AG04449 (cell line): ENCODE results near the gene SIPA1L3.

Experiments used
- CTCF ChIA-PET: fragments of 350-600 bp; formaldehyde crosslinking; extraction: SDS; loops from one replicate; lab custom pipeline; 2021; ENCODE audit warnings: antibody characterized with exemption; lab: Yijun Ruan, JAX
- POLR2A ChIA-PET: fragments of 400-600, 350-600 bp; formaldehyde crosslinking; extraction: SDS; loops from one replicate; lab custom pipeline; 2020; ENCODE audit warnings: antibody characterized with exemption, inconsistent platforms; lab: Yijun Ruan, JAX
- DNase-seq: peaks from one replicate; pipeline ENCODE4 v3.0.0-alpha.2; 2010; ENCODE audit warnings: low read depth, low spot score
- H3K4me3 ChIP-seq: 2 replicates; pipeline ENCODE4 v1.5.1; 2011; ENCODE audit warnings: low read depth, mild to moderate bottlenecking, control low read depth, low read length
- CTCF ChIP-seq: IDR thresholded peaks from one replicate; pipeline ENCODE4 v1.5.1; 2011; ENCODE audit warnings: mild to moderate bottlenecking, moderate library complexity, low read length, control low read depth, inconsistent platforms; ENCODE audit not compliant: insufficient read depth; ENCODE audit errors: missing control alignments

SIPA1L3 gene

GRCh38 chr19:38199340-38199739, 292.3 kb downstream of the SIPA1L3 start:
- no peak for TF ChIP-seq CTCF
- ChIA-PET POLR2A (no interaction called here), CTCF (interaction anchor here (1.7 to 2.1 kb wide), 2 partner anchors 28 to 297 kb away, joined by 5 to 7 read pairs; no protein-coding TSS in a partner anchor)
- no peak for DNase-seq
- no peak overlapping the region for H3K4me3 ChIP-seq

- no peak for DNase-seq
- POLR2A ChIA-PET: no interaction called here
- CTCF ChIA-PET: no interaction called here
Measured at GRCh38 chr19:38201731-38202130, 294.7 kb downstream of the SIPA1L3 start.

GRCh38 chr19:38202504-38202903, 295.5 kb downstream of the SIPA1L3 start:
- ChIA-PET POLR2A (no interaction called here), CTCF (interaction anchor here (1.8 kb wide), 1 partner anchor 300 kb away, joined by 4 read pairs; no protein-coding TSS in a partner anchor)
- H3K4me3 ChIP-seq: no peak overlapping the region
- no peak for TF ChIP-seq CTCF
- DNase-seq: no peak

More at GRCh38 chr19:38201731-38202130, 294.7 kb downstream of the SIPA1L3 start:
- no peak for TF ChIP-seq CTCF
- H3K4me3 ChIP-seq: no peak overlapping the region

- TF ChIP-seq CTCF: no peak
- DNase-seq: no peak
- ChIA-PET CTCF (interaction anchor here (1.8 kb wide), 1 partner anchor 301 kb away, joined by 4 read pairs; no protein-coding TSS in a partner anchor), POLR2A (no interaction called here)
- H3K4me3 ChIP-seq: no peak overlapping the region
Measured at GRCh38 chr19:38203197-38203596, 296.2 kb downstream of the SIPA1L3 start.

- H3K4me3 ChIP-seq: no peak overlapping the region
- ChIA-PET CTCF (interaction anchor here (1.8 kb wide), 1 partner anchor 302 kb away, joined by 4 read pairs; no protein-coding TSS in a partner anchor), POLR2A (no interaction called here)
- DNase-seq: no peak
- no peak for TF ChIP-seq CTCF
Measured at GRCh38 chr19:38204096-38204495, 297.1 kb downstream of the SIPA1L3 start.

GRCh38 chr19:38204728-38205127, 297.7 kb downstream of the SIPA1L3 start:
- CTCF ChIA-PET: interaction anchor here (2.0 kb wide), 1 partner anchor 21 kb away, joined by 6 read pairs; no protein-coding TSS in a partner anchor
- no peak overlapping the region for H3K4me3 ChIP-seq
- DNase-seq: no peak
- TF ChIP-seq CTCF: no peak
- POLR2A ChIA-PET: no interaction called here
